A549 (cell line): ENCODE data around the gene MMP26. TPM values are rescaled to one million over a fixed set of nuclear protein-coding genes. Genes with fewer than 3 reads are reported as not detected.

Experiments used
- ATAC-seq, 2 experiments: fragments of 200-7000 bp in 1 of 2; fragments of >200 bp in 1 of 2; cut with Nextera tagmentation in 1 of 2; cut with Tn5 transposase in 1 of 2; 3 replicates each; pipeline versions ENCODE4 v1.8.0 to v1.9.1; 2018 to 2020; ENCODE audit warnings: mild to moderate bottlenecking in 1 of 2, moderate library complexity in 1 of 2
- CTCF ChIA-PET: fragments of 300-600 bp; sonication (Branson Sonifier 250); formaldehyde crosslinking; extraction: SDS; loops from one replicate; lab custom pipeline; 2021; ENCODE audit warnings: antibody characterized with exemption, inconsistent platforms; lab: Yijun Ruan, JAX
- POLR2A ChIA-PET: fragments of 350-600 bp; formaldehyde crosslinking; extraction: SDS; loops from one replicate; lab custom pipeline; 2021; ENCODE audit warnings: antibody characterized with exemption, inconsistent platforms; lab: Yijun Ruan, JAX
- DNase-seq, 2 experiments: peaks; one replicate each; pipeline versions ENCODE4 v3.0.0 to v3.0.0-alpha.2; 2011 to 2016; ENCODE audit warnings: low read depth in 1 of 2, low spot score in 1 of 2
- FAIRE-seq: peaks from 2 replicates; lab custom pipeline; 2011; peaks lifted over from hg19 to GRCh38; lab: Jason Lieb, UNC
- H3K27ac ChIP-seq, 2 experiments: fragments of >200 bp; sonication (Bioruptor Twin); formaldehyde crosslinking; 3 replicates each; pipeline ENCODE4 v1.5.1; 2016 to 2017
- H3K4me1 ChIP-seq: fragments of >200 bp; sonication (Bioruptor Twin); formaldehyde crosslinking; 3 replicates; pipeline ENCODE4 v1.6.1; 2016
- H3K4me2 ChIP-seq: fragments of >200 bp; sonication (Bioruptor Twin); formaldehyde crosslinking; 3 replicates; pipeline ENCODE4 v1.6.1; 2016
- H3K4me3 ChIP-seq: fragments of >200 bp; sonication (Bioruptor Twin); formaldehyde crosslinking; 3 replicates; pipeline ENCODE4 v1.5.1; 2016
- H3K9me3 ChIP-seq: fragments of >200 bp; sonication (Bioruptor Twin); formaldehyde crosslinking; 3 replicates; pipeline ENCODE4 v1.6.1; 2016
- ATOH8 ChIP-seq: fragments of 250-450 bp; sonication (Bioruptor Pico); IDR thresholded peaks from 2 replicates; pipeline ENCODE4 v1.5.0; 2020; ENCODE audit warnings: low read depth, mild to moderate bottlenecking, moderate library complexity
- BHLHE40 ChIP-seq: IDR thresholded peaks from 2 replicates; pipeline ENCODE4 v1.6.1; 2012; ENCODE audit warnings: low read depth, low read length, inconsistent platforms
- CBX2 ChIP-seq: fragments of 200-600 bp; sonication (generic); IDR thresholded peaks from 2 replicates; pipeline ENCODE4 v1.6.1; 2016; ENCODE audit warnings: low read depth, mild to moderate bottlenecking, borderline replicate concordance
- CHD2 ChIP-seq: fragments of 150-350 bp; IDR thresholded peaks from 2 replicates; pipeline ENCODE4 v1.6.1; 2014; ENCODE audit warnings: low read length; ENCODE audit not compliant: partially characterized antibody
- ELK1 ChIP-seq: fragments of 150-350 bp; IDR thresholded peaks from 2 replicates; pipeline ENCODE4 v1.6.1; 2014; ENCODE audit warnings: low read depth, mild to moderate bottlenecking, low read length
- EP300 ChIP-seq, 2 experiments: fragments of >200 bp; sonication (Bioruptor Twin); formaldehyde crosslinking; IDR thresholded peaks; 2 replicates in 1 of 2; 3 replicates in 1 of 2; pipeline ENCODE4 v1.6.1; 2016 to 2017
- ESRRA ChIP-seq: fragments of 150-350 bp; IDR thresholded peaks from 2 replicates; pipeline ENCODE4 v1.6.1; 2014; ENCODE audit warnings: mild to moderate bottlenecking, low read length, borderline replicate concordance
- FOSB ChIP-seq: fragments of 250-450 bp; sonication (Bioruptor Pico); IDR thresholded peaks from 2 replicates; pipeline ENCODE4 v1.5.0; 2020; ENCODE audit warnings: mild to moderate bottlenecking, moderate library complexity
- FOSL2 ChIP-seq, 2 experiments: fragments of 450-650 bp in 1 of 2; fragments of >200 bp in 1 of 2; sonication (Bioruptor Twin) in 1 of 2; formaldehyde crosslinking; IDR thresholded peaks; 2 replicates each; pipeline versions ENCODE4 v1.5.0 to v1.6.1; 2016 to 2020; ENCODE audit warnings: mild to moderate bottlenecking in 1 of 2, moderate library complexity in 1 of 2
- HES2 ChIP-seq: fragments of >200 bp; sonication (Bioruptor Twin); formaldehyde crosslinking; IDR thresholded peaks from 2 replicates; pipeline ENCODE4 v1.6.1; 2016
- HOXB5 ChIP-seq: fragments of 250-450 bp; sonication (Bioruptor Pico); IDR thresholded peaks from 2 replicates; pipeline ENCODE4 v1.5.0; 2020; ENCODE audit warnings: mild to moderate bottlenecking, moderate library complexity
- MYC ChIP-seq: IDR thresholded peaks from 2 replicates; pipeline ENCODE4 v1.6.1; 2012; ENCODE audit warnings: mild to moderate bottlenecking, inconsistent platforms, low read length, improper control_type of control experiment, borderline replicate concordance
- NPAS2 ChIP-seq: fragments of 250-450 bp; sonication (Bioruptor Pico); IDR thresholded peaks from 2 replicates; pipeline ENCODE4 v1.8.0; 2022; ENCODE audit warnings: mild to moderate bottlenecking, moderate library complexity, borderline replicate concordance
- PBX3 ChIP-seq: IDR thresholded peaks from 2 replicates; pipeline ENCODE4 v1.6.1; 2012
- POLR2A ChIP-seq: IDR thresholded peaks from 2 replicates; pipeline ENCODE4 v1.6.1; 2012; ENCODE audit warnings: mild to moderate bottlenecking, low read length
- RARB ChIP-seq: fragments of 250-450 bp; sonication (Bioruptor Pico); IDR thresholded peaks from 2 replicates; pipeline ENCODE4 v1.8.0; 2021; ENCODE audit warnings: mild to moderate bottlenecking, moderate library complexity
- REST ChIP-seq: fragments of 200-600 bp; sonication (generic); IDR thresholded peaks from 2 replicates; pipeline ENCODE4 v1.6.1; 2016; ENCODE audit warnings: antibody characterized with exemption, mild to moderate bottlenecking, moderate library complexity
- RFX5 ChIP-seq: fragments of 450-650 bp; IDR thresholded peaks from 2 replicates; pipeline ENCODE4 v1.7.1; 2014; ENCODE audit warnings: antibody characterized with exemption, mild to moderate bottlenecking, moderate library complexity
- RNF2 ChIP-seq: fragments of 200-600 bp; sonication (generic); IDR thresholded peaks from 2 replicates; pipeline ENCODE4 v1.6.1; 2016; ENCODE audit warnings: low read depth, mild to moderate bottlenecking, antibody characterized with exemption, moderate library complexity, borderline replicate concordance
- SMC3 ChIP-seq: fragments of >200 bp; sonication (Bioruptor Twin); formaldehyde crosslinking; IDR thresholded peaks from 3 replicates; pipeline ENCODE4 v1.6.1; 2018; ENCODE audit warnings: inconsistent platforms
- TFCP2L1 ChIP-seq: fragments of 250-450 bp; sonication (Bioruptor Pico); IDR thresholded peaks from 2 replicates; pipeline ENCODE4 v1.5.0; 2021; ENCODE audit warnings: mild to moderate bottlenecking
- ZC3H11A ChIP-seq: fragments of 450-650 bp; IDR thresholded peaks from 2 replicates; pipeline ENCODE4 v1.6.1; 2014; ENCODE audit warnings: antibody characterized with exemption, mild to moderate bottlenecking
- ZNF302 ChIP-seq: fragments of 250-450 bp; sonication (Bioruptor Pico); IDR thresholded peaks from 2 replicates; pipeline ENCODE4 v1.9.0; 2021; ENCODE audit warnings: inconsistent platforms, mild to moderate bottlenecking, moderate library complexity
- ZSCAN20 ChIP-seq: fragments of 250-450 bp; sonication (Bioruptor Pico); IDR thresholded peaks from 2 replicates; pipeline ENCODE4 v1.8.0; 2022; ENCODE audit warnings: mild to moderate bottlenecking, moderate library complexity
- WGBS: methylation state at CpG from one replicate; pipeline ENCODE4 v1.1.6; 2017; ENCODE audit errors: missing lambda C conversion rate; 5-methylcytosine and 5-hydroxymethylcytosine counted together
- polyA plus RNA-seq, 4 experiments: library from polyadenylated mRNA; depleted of rRNA in 3 of 4; stranded (reverse); fragments of >200 nt; fragmentation: RNase III in 1 of 4; extraction: RNeasy Plus Mini Kit Qiagen cat#74134 plus additional on column Dnase treatment in 1 of 4; gene quantifications; 2 replicates in 3 of 4; 3 replicates in 1 of 4; pipeline ENCODE4 v1.2.3, GENCODE V29; 2011 to 2017

The MMP26 gene
- polyA plus RNA-seq, 2 of the 4 experiments (the other 2 are of a cell fraction): not detected

GRCh38 chr11:4662876-4663275 lies 41.7 kb upstream of the MMP26 start:
- Histone ChIP-seq H3K27ac (no peak overlapping the region), H3K4me2 (no peak overlapping the region), H3K9me3 (no peaks in the 10 kb centered on the region; the same call in 2 of the 3 replicates), H3K4me1 (no peaks in the 10 kb centered on the region), H3K4me3 (no peak overlapping the region)
- CTCF ChIA-PET: interaction anchor here (1.1 kb wide), 1 partner anchor 25 kb away, joined by 4 read pairs; no protein-coding TSS in a partner anchor
- DNase-seq (no peak), ATAC-seq (no peak), FAIRE-seq (no peak)
- TF ChIP-seq TFCP2L1 (CRISPR knock-in tag) (no peak), FOSL2 (IDR thresholded peaks at IDR 0.05) (no peak), FOSL2 (CRISPR knock-in tag; IDR thresholded peaks at IDR 0.05) (no peak), ZC3H11A (no peak), REST (no peak), POLR2A (no peak), SMC3 (no peak), ATOH8 (CRISPR knock-in tag) (no peak), ELK1 (no peak)
- 55% methylated on average over 6 of the region's 6 CpGs for WGBS
- POLR2A ChIA-PET: no interaction called here

GRCh38 chr11:4664183-4664582 lies 40.4 kb upstream of the MMP26 start:
- no peak overlapping the region for H3K27ac ChIP-seq
- H3K9me3 ChIP-seq: no peaks in the 10 kb centered on the region; the same call in 2 of the 3 replicates
- ATAC-seq: no peak
- CTCF ChIA-PET: no interaction called here
- no peak for FAIRE-seq
- 21% methylated on average over 3 of the region's 3 CpGs for WGBS
- POLR2A ChIA-PET: no interaction called here
- DNase-seq: no peak
- H3K4me1 ChIP-seq: no peaks in the 10 kb centered on the region
- TF ChIP-seq RFX5 (no peak), MYC (no peak), EP300 (IDR thresholded peaks at IDR 0.05) (no peak), ATOH8 (CRISPR knock-in tag) (no peak), ESRRA (no peak), NPAS2 (CRISPR knock-in tag) (no peak), ZNF302 (CRISPR knock-in tag) (no peak), RARB (CRISPR knock-in tag) (no peak), CHD2 (no peak), CBX2 (no peak), FOSB (CRISPR knock-in tag) (no peak), HOXB5 (no peak), BHLHE40 (no peak), RNF2 (no peak), ZSCAN20 (CRISPR knock-in tag) (no peak), HES2 (no peak), PBX3 (no peak)
- no peak overlapping the region for H3K4me3 ChIP-seq
- no peak overlapping the region for H3K4me2 ChIP-seq
